Stimulated activated CD4-positive, alpha-beta T cell treated with anti-CD3 and anti-CD28 coated beads, Interleukin-15, amount 100 ng/mL, for 24 hours (primary cell): ENCODE data around the gene CPSF4L.

ENCODE experiments used
- DNase-seq: peaks from one replicate; pipeline ENCODE4 v3.0.0-alpha.2; 2020

Gene CPSF4L

GRCh38 chr17:73231395-73231794 lies 30.3 kb downstream of the CPSF4L start:
- DNase-seq: no peak

GRCh38 chr17:73230088-73230487 lies 31.6 kb downstream of the CPSF4L start:
- no peak for DNase-seq

- peak; percentile 50 for DNase-seq
These were observed 32.9 kb downstream of the CPSF4L start for GRCh38 chr17:73228748-73229236.

GRCh38 chr17:73227944-73228343 lies 33.7 kb downstream of the CPSF4L start:
- DNase-seq: no peak

GRCh38 chr17:73227379-73227778 lies 34.3 kb downstream of the CPSF4L start:
- DNase-seq: no peak

DNA sequence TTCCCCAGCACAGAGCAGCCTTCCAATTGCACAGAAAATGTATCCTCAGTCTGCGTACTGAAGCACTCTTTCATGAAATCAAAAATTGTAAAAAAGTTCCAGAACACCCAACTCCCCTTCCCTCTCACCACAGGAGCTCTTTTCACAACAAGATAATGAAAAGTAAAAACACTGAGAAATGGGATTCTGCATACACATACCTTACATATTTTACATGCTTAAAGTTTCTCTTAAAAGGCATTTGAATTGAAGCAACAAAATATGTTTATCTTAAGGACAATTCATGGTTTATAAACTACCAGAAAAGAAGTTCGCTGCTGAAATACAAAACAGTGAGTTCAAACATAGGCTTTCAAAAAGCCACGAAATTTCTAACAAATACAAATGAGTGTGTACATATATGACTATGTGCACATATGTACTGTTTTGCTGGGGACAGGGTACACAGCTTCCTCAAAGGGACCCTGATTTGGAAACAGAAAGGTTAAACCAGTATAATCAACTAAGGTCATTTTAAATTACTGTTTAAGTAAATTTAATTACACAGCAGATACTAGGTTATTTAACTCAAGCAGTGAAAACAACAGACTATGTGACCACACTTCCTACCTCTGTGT lies 35.0 kb downstream of the CPSF4L start:
- DNase-seq: no peak

DNA sequence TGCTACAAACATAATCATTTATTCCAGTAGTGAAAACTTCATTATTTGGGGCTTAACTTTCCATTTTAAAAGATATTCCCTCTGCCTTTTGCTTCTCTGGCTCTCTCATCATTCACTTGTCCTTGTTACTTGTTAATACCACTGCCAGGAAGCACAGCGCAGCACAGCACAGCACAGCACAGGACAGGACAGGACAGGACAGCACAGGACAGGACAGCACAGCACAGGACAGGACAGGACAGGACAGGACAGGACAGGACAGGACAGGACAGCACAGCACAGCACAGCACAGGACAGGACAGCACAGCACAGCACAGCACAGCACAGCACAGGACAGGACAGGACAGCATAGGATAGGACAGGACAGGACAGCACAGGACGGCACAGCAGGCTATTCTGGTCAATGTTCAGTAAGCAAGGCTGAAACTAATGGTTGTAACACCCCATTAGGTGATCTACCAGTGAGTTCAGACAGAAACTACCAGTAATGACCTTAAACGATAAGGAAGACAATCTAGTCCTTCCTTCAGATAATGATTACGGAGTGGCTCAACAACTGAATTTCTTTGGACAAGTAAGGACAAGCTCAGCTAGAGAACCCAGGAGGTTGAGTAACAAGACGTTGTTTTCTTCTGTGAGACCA lies 36.9 kb downstream of the CPSF4L start:
- DNase-seq: no peak

DNA sequence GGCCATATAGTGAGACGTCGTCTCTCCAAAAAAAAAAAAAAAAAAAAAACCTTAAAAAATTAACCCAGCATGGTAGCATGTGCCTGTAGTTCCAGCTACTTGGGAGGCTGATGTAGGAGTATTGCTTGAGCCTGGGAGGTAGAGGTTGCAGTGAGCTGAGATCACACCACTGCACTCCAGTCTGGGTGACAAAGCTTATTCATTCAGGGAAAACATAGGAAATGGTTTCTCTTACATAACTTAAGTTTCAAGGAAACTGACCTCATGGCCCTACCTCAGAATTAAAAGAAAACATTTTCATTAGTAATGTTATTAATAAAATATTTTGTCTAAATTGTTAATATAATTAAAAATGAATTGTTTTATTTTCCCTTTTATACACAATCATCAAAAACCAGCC lies 37.4 kb downstream of the CPSF4L start:
- no peak for DNase-seq

GRCh38 chr17:73223626-73224230 lies 38.0 kb downstream of the CPSF4L start:
- no peak for DNase-seq

GRCh38 chr17:73215447-73215846 lies 46.2 kb downstream of the CPSF4L start:
- no peak for DNase-seq

- no peak for DNase-seq
These were observed 46.8 kb downstream of the CPSF4L start for GRCh38 chr17:73214851-73215250.

GRCh38 chr17:73214008-73214407 lies 47.7 kb downstream of the CPSF4L start:
- no peak for DNase-seq

- peak; percentile 47 for DNase-seq
These were observed 49.9 kb downstream of the CPSF4L start for GRCh38 chr17:73211745-73212144.

GRCh38 chr17:73210002-73210678 lies 51.5 kb downstream of the CPSF4L start:
- no peak for DNase-seq

DNA sequence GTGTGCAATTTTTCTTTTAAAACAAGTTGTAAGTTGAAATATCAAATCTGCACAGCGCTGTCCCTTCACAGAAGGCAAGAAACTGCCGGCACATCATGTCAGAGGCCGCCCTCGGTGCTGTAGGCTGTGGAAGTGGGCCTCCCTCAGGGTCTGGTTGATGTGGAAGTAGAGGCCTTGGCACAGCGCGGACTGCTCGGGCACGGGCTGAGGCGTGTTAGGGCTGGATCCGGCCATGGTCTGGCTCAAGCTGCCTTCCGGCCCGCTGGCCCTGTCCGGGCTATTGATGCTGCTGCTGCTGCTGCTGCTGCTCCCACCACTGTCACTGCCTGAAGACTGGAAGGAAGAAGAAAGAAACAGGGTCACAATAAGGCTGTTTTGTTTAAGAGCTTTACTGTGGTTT lies 52.2 kb downstream of the CPSF4L start:
- DNase-seq: no peak

DNA sequence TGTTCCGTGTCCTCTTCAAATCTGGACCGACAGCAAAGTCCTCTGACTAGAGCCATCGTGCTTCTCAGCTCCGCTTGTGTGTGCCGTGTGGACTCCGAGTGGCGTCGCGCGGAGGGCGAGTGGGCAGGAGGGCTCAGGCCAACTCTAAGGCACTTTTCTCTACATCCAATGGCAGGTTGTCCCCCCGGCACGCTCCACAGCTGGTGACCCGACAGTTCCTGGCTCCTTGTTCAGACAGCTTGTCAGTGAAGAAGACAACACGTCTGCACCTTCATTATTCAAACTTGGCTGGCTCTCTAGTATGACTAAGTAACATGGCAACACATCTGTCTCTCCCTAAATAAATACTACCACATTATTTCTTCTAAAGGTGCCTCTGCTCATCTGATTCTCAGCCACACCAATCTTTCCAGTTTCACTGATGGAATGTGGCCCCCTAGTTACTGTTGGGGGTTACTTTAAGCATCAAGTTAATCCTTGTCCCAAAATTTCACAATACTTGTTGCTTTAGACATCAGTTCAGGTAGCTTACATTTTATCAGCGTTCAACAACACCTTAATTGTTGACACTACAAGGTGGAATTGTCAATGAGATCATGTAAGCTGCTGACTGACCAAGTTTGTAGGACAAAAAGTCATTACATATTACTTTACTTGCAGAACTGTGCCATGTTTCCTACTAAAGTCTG lies 53.4 kb downstream of the CPSF4L start:
- no peak for DNase-seq

DNA sequence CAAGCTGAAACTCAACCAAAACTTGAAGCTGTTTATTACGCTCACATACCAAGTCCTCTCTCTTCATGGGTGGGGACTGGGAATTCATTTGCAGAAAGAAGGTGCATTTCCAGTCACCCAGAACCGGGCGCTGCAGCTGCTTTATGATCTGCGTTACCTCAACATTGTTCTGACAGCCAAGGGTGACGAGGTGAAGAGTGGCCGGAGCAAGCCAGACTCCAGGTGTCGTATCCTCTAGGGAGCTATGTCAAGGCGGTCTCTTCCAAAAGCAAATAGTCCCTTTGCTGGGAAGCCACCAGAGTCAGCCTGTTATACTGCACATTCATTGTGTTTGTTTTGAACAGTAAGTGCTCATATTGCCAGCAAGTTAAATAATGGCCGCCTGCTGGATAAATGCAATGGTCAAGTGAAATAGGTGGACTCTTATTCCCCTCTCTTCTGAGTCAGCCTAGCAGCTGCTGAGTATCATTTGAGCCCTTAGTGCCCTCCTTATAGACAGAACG lies 56.2 kb downstream of the CPSF4L start:
- no peak for DNase-seq

DNA sequence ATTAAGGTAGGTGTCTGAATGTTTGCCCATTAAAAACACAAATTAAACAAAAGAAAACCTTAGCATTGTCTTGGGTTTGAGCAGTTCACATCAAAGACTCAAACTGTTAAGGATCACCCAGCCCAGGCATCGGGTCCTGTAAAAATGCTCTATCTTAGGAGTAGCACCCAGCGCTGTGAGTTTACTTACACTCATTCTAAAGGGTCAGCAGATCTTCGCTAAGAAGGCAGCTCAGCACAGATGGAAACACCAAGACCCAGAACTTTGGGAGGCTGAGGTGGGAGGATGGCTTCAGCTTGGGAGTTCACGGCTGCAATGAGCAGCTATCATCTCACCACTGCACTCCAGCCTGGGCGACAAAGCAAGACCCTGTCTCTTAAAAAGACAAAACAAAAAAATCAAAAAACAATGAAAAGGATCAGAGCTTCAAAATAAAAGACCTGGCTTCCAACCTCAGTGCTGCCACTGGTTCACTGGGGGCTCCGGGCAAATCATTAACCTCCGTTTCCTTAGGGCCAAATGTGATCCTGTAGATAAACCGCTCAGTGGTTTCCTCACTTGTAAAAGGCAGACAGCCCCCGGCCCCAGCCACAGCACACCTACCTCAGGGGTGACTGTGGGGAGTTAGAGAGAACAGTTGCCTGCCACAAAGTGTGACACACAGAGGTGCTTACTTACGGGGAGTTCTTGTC lies 57.7 kb downstream of the CPSF4L start:
- DNase-seq: peak; percentile 14

DNA sequence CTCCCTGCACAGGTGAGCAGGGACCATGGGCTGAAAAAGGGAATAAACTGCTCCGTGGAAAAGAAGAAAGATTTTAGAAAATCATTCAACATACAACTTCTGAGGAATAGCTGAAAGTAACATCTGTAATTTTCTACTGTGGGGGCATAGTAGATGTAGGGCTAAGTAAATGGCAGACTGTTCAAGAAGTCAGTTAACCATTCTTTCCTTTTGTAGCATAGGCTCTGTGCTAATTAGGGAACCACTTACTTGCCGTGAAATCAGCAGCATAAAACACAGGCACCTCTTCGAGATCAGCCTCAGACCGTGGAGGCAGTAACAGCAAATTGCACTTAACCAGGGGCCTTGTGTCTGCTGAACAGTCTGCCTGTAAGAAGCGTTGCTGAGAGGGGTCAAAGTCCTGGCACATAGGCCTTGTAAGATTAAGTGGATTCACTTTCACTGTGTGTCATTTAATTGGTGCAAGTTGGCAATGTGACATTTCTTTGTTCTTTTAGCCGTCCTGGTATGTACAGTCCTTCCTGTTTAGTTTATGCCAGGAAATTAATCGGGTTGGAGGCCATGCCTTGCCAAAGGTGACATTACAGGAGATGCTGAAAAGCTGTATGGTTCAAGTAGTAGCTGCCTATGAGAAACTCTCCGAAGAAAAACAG lies 58.4 kb downstream of the CPSF4L start:
- DNase-seq: no peak

- no peak for DNase-seq
These were observed 60.2 kb downstream of the CPSF4L start for GRCh38 chr17:73201215-73202069.

GRCh38 chr17:73200476-73200875 lies 61.2 kb downstream of the CPSF4L start:
- no peak for DNase-seq
